Natural killer cell (primary cell): Measurements from ENCODE around the gene PLA2G12A. TPM values are rescaled to one million over a fixed set of nuclear protein-coding genes. Genes with fewer than 3 reads are reported as not detected.

Source experiments
- ATAC-seq, 3 donors: fragments of 150-1000 bp in 2 of 3; fragments of 200-7000 bp in 1 of 3; cut with Tn5 transposase; 1 replicate in 1 of 3; 2 replicates in 2 of 3; pipeline ENCODE4 v1.10.0; 2021; ENCODE audit warnings: mild to moderate bottlenecking in 2 of 3, moderate library complexity in 2 of 3
- DNase-seq, 2 donors: peaks; one replicate each; pipeline versions ENCODE4 v3.0.0 to v3.0.0-alpha.2; 2013 to 2021; ENCODE audit warnings: mixed read lengths in 1 of 2
- H3K27ac ChIP-seq: one replicate; pipeline ENCODE4 v1.5.1; 2013; ENCODE audit warnings: mild to moderate bottlenecking, low read length
- H3K27me3 ChIP-seq: one replicate; pipeline ENCODE4 v1.6.1; 2013; ENCODE audit warnings: low read length; ENCODE audit not compliant: control insufficient read depth, insufficient read depth
- H3K36me3 ChIP-seq: one replicate; pipeline ENCODE4 v1.6.1; 2013; ENCODE audit warnings: low read length; ENCODE audit not compliant: control insufficient read depth, insufficient read depth
- H3K4me1 ChIP-seq: one replicate; pipeline ENCODE4 v1.6.1; 2013; ENCODE audit warnings: low read length; ENCODE audit not compliant: control insufficient read depth, insufficient read depth
- H3K4me3 ChIP-seq: one replicate; pipeline ENCODE4 v1.5.1; 2013; ENCODE audit warnings: low read length
- H3K9me3 ChIP-seq: one replicate; pipeline ENCODE4 v1.6.1; 2013; ENCODE audit warnings: low read length; ENCODE audit not compliant: control insufficient read depth, insufficient read depth
- H3K27ac Mint-ChIP-seq, 2 donors: one replicate each; pipeline ENCODE4 v1.8.0; 2022; ENCODE audit warnings: mild to moderate bottlenecking in 2 of 2, mixed read lengths in 2 of 2, moderate library complexity in 1 of 2
- H3K27me3 Mint-ChIP-seq, 2 donors: one replicate each; pipeline ENCODE4 v1.8.0; 2022; ENCODE audit warnings: low read depth in 2 of 2, mixed read lengths in 2 of 2
- H3K36me3 Mint-ChIP-seq: one replicate; pipeline ENCODE4 v1.8.0; 2022; ENCODE audit warnings: mixed read lengths
- H3K4me1 Mint-ChIP-seq, 2 donors: one replicate each; pipeline ENCODE4 v1.8.0; 2022; ENCODE audit warnings: mixed read lengths in 2 of 2
- H3K4me3 Mint-ChIP-seq: one replicate; pipeline ENCODE4 v1.8.0; 2022; ENCODE audit warnings: mild to moderate bottlenecking, moderate library complexity, mixed read lengths
- H3K9me3 Mint-ChIP-seq, 2 donors: one replicate each; pipeline ENCODE4 v1.8.0; 2022; ENCODE audit warnings: mixed read lengths in 2 of 2
- WGBS: methylation state at CpG from one replicate; pipeline ENCODE4 v1.1.7; 2013; ENCODE audit warnings: missing lambda C conversion rate; ENCODE audit not compliant: insufficient coverage; 5-methylcytosine and 5-hydroxymethylcytosine counted together
- intact Hi-C: fragments of 100-400 bp; cut with micrococcal nuclease; formaldehyde crosslinking; loops from one replicate; pipeline ENCODE4 v1.14.2; 2022
- total RNA-seq, 4 donors: library from RNA; stranded (reverse); fragments of 120-200 nt in 1 of 4; gene quantifications; one replicate each; pipeline versions ENCODE4 v1.2.3 to v1.2.4, GENCODE V29; 2013 to 2022
- TF ChIP-seq, protein P1 (sequence below): fragments of 200-600 bp; IDR thresholded peaks from one replicate; pipeline ENCODE4 v1.8.0; 2022; ENCODE audit warnings: antibody characterized with exemption

The PLA2G12A gene
- total RNA-seq, 3 donors from 2014 or later (not counting 1 experiment from before 2014, with no cell fraction given), result 7.2 to 11.5 (median 10.1) TPM

DNA sequence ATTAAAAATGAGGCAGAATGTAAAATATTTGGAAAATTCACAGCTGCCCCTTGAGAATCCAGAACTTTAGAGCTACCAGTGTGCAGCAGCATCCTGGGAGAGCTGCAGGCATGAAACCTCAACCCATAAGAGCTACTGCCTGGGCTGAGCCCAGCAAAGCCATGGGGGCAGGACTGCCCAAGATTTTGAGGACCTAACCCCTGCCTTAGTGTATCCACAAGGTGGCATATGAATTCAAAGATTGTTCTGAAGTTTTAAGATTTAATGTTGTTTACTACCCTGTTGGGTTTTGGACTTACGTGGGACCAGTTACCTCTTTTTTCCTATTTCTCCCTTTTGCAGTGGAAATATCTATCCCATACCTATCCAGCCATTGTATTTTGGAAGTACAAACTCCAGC is 53.0 kb downstream of the PLA2G12A start:
- Histone ChIP-seq H3K36me3 (no peaks in the 10 kb centered on the region), H3K27ac (no peak overlapping the region), H3K4me1 (no peaks in the 10 kb centered on the region), H3K27me3 (no peaks in the 10 kb centered on the region), H3K4me3 (no peak overlapping the region), H3K9me3 (no peaks in the 10 kb centered on the region)
- ATAC-seq (no peak), DNase-seq (no peak)
- TF ChIP-seq, protein P1, sequence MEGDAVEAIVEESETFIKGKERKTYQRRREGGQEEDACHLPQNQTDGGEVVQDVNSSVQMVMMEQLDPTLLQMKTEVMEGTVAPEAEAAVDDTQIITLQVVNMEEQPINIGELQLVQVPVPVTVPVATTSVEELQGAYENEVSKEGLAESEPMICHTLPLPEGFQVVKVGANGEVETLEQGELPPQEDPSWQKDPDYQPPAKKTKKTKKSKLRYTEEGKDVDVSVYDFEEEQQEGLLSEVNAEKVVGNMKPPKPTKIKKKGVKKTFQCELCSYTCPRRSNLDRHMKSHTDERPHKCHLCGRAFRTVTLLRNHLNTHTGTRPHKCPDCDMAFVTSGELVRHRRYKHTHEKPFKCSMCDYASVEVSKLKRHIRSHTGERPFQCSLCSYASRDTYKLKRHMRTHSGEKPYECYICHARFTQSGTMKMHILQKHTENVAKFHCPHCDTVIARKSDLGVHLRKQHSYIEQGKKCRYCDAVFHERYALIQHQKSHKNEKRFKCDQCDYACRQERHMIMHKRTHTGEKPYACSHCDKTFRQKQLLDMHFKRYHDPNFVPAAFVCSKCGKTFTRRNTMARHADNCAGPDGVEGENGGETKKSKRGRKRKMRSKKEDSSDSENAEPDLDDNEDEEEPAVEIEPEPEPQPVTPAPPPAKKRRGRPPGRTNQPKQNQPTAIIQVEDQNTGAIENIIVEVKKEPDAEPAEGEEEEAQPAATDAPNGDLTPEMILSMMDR, result no peak
- Mint-ChIP-seq H3K4me1 (peaks cover 4 to 14% of the 10 kb centered on the region in 2 donors), H3K27me3 (no peaks in the 10 kb centered on the region), H3K36me3 (no peaks in the 10 kb centered on the region), H3K4me3 (no peak overlapping the region), H3K27ac (no peak overlapping the region), H3K9me3 (no peaks in the 10 kb centered on the region)
- intact Hi-C loops, result no loop called here
- no CpG with 5 or more reads among the region's 1 CpG for WGBS

DNA sequence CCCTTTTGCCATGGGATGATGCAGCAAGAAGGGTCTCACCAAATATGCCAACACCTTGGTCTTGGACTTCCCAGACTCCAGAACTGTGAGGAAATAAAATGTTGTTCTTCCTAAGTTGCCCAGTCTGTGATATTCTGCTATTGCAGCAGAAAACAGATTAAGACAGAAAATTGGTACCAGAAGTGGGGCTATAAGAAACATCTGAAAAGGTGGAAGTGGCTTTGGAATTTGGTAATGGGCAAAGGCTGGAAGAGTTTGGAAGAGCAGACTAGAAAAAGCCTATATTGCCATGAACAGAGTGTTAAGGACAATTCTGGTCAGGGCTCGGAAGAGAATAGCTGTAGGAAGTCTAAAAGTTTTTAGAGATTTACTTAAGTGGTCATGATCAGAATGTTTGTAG is 54.0 kb downstream of the PLA2G12A start:
- no peaks in the 10 kb centered on the region for H3K4me1 ChIP-seq
- DNase-seq, result no peak
- no peak overlapping the region for H3K27ac ChIP-seq
- no peak overlapping the region for H3K4me3 ChIP-seq
- H3K27me3 ChIP-seq, result no peaks in the 10 kb centered on the region
- intact Hi-C loops, result no loop called here
- Mint-ChIP-seq H3K4me1 (peaks cover 4 to 14% of the 10 kb centered on the region in 2 donors), H3K4me3 (no peak overlapping the region), H3K36me3 (peaks cover 8% of the 10 kb centered on the region), H3K9me3 (peaks cover 3 to 5% of the 10 kb centered on the region in 2 donors), H3K27me3 (no peaks in the 10 kb centered on the region), H3K27ac (no peak overlapping the region)
- no peaks in the 10 kb centered on the region for H3K36me3 ChIP-seq
- TF ChIP-seq, protein P1, result no peak
- 100% methylated on average over 1 of the region's 1 CpG for WGBS
- no peak for ATAC-seq
- peaks cover 2% of the 10 kb centered on the region for H3K9me3 ChIP-seq

DNA sequence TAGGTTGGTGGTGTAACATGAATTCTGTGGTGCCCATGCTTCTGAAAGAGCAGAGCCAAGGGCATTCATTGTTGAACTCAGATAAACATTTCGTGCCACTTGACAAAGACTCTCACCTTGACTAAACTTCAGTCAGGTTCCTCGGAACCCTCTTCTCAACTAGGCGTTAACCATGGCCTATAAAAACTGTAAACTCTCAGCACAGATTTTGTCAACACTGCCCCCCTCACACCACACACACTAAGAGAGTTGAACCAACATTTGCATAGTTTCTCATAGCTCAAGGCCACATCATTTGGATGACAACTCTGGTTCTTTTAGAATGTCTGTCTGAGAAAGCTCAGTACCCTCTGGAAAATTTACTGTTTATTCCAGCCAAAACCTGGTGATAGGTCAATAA is 54.7 kb downstream of the PLA2G12A start:
- Mint-ChIP-seq H3K27ac (no peak overlapping the region), H3K4me1 (peaks cover 4 to 9% of the 10 kb centered on the region in 2 donors), H3K36me3 (peaks cover 8% of the 10 kb centered on the region), H3K27me3 (no peaks in the 10 kb centered on the region), H3K9me3 (peaks cover 3 to 5% of the 10 kb centered on the region in 2 donors), H3K4me3 (no peak overlapping the region)
- ATAC-seq (no peak), DNase-seq (no peak)
- intact Hi-C loops, result no loop called here
- Histone ChIP-seq H3K4me1 (no peaks in the 10 kb centered on the region), H3K27me3 (no peaks in the 10 kb centered on the region), H3K36me3 (no peaks in the 10 kb centered on the region), H3K4me3 (no peak overlapping the region), H3K27ac (no peak overlapping the region), H3K9me3 (peaks cover 2% of the 10 kb centered on the region)
- TF ChIP-seq, protein P1, result no peak
- 41% methylated on average over 3 of the region's 3 CpGs for WGBS

DNA sequence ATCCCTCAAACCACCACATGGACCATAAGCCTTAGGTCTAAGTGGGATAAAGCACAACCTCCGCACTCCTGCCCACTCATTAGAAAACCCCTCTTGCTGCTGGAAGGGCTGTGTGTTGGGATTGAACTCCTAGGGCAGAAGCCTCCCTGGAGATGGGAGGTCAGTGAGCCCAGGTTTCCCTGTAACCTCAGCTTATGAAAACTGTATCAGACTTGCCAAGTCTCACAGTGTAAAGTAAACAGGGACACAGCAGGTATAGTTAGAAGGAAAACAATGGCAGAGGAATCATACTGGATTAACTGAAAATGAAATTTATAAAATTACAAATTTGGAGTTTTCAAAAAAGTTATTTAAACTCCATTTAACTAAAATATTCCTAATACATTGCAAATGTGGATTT is 56.6 kb downstream of the PLA2G12A start:
- no peak for ATAC-seq
- TF ChIP-seq, protein P1, result no peak
- peaks cover 2% of the 10 kb centered on the region for H3K9me3 ChIP-seq

More for the DNA sequence above, 56.6 kb downstream of the PLA2G12A start:
- peaks cover 8% of the 10 kb centered on the region for H3K36me3 Mint-ChIP-seq
- Histone ChIP-seq H3K27ac (no peak overlapping the region), H3K27me3 (no peaks in the 10 kb centered on the region), H3K4me3 (no peak overlapping the region), H3K4me1 (no peaks in the 10 kb centered on the region), H3K36me3 (no peaks in the 10 kb centered on the region)
- peaks cover 3 to 5% of the 10 kb centered on the region in 2 donors for H3K9me3 Mint-ChIP-seq
- H3K4me3 Mint-ChIP-seq, result no peak overlapping the region
- no peaks in the 10 kb centered on the region for H3K27me3 Mint-ChIP-seq
- DNase-seq, result no peak
- peaks cover 4 to 14% of the 10 kb centered on the region in 2 donors for H3K4me1 Mint-ChIP-seq
- no CpG with 5 or more reads among the region's 1 CpG for WGBS
- intact Hi-C loops, result no loop called here
- no peak overlapping the region for H3K27ac Mint-ChIP-seq
